SW 1271 (cell line): ENCODE results near the gene CPAMD8.
"Not testable (repeated sequence)": the region's sequence is repeated elsewhere in the genome, so short reads cannot be mapped to it uniquely, and the experiment has no call there.

Experiments
- DNase-seq, 2 experiments: peaks; one replicate each; lab custom pipeline; 2025; lab: John Stamatoyannopoulos, UW

The CPAMD8 gene

DNA sequence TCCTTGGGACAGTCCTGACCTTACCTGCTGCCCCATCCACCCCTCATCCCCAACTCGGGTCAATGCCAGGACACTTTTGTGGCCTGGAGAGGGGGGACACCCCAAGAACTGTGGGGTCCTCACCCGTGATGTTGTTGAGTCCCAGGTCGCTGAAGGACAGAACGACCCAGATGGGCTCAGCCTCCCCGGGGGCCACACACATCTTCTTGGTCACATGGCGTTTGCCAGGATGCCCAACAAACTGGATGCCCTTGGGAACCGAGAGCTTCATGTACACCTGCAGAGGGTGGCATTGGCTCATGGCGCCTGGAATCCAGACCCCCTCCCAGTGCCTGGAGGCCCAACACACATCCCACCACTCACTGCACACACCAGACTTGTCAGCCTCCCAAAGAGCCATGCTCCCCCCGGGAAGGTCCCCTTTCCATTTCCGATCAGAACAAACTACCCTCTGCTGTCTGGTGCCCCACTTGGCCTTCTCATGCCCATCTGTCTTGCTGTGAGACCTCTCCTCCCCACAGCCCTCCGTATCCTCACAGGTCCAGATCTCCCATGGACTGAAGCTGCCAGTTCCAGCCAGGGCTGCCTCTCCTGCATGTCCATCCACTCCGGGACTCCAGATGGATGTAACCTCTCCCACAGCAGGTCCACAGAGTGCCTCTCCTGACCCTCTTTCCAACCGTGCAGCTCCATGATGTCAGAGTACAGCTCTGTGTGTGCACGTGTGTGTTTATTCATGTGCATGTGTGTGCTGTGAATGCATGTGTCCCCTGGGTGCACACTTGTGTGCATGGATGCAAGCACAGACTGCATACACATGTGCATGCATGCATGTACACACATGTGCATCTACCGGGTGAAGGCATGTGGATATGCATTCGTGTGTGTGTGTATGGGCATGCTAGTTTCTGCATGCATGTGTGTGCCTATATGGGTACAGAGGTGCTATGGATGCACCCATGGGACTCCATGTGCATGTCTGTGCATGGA, 79.4 kb downstream of the CPAMD8 start:
- no peak for DNase-seq

DNA sequence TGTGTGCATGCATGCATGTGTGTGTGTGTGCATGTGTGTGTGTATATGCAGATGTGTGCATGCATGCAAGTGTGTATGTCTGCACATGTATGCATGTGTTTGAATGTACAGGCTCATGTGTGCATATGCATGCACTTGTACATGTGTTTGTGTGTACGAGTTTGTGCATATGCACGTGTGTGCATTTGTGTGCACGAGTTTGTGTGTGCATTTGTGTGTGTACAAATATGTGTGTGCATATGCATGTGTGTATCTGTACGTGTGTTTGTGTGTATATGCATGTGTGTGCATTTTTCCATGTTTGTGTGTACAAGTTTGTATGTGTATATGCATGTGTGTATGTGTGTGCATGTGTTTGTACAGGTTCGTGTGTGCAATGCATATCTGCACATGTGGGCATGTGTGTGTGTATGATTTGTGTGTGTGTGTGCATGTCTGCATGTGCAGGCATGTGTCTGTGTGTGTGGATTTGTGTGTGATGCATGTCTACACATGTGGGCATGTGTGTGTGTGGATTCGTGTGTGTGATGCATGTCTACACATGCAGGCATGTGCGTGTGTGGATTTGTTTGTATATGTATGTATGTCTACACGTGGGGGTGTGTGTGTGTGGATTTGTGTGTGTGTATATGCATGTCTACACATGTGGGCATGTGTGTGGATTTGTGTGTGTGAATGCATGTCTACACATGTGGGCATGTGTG, 80.7 kb downstream of the CPAMD8 start:
- no peak for DNase-seq

DNA sequence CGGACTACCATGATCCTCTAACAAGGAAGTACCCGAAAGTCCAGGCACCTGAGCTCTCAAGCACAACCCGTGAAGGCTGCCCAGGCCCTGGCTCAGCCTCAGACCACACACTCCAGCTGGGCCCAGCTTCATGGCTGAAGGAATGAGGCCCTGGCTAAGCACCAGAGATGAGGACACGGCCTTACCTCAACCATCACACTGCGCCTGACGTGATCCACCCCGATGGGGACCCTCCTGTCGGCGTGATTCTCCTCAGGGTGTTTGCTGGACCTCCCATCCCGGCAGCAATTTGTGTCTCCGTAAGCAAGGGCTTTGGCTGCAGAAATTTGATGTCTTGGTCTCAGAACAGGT, 81.3 kb downstream of the CPAMD8 start:
- no peak for DNase-seq

DNA sequence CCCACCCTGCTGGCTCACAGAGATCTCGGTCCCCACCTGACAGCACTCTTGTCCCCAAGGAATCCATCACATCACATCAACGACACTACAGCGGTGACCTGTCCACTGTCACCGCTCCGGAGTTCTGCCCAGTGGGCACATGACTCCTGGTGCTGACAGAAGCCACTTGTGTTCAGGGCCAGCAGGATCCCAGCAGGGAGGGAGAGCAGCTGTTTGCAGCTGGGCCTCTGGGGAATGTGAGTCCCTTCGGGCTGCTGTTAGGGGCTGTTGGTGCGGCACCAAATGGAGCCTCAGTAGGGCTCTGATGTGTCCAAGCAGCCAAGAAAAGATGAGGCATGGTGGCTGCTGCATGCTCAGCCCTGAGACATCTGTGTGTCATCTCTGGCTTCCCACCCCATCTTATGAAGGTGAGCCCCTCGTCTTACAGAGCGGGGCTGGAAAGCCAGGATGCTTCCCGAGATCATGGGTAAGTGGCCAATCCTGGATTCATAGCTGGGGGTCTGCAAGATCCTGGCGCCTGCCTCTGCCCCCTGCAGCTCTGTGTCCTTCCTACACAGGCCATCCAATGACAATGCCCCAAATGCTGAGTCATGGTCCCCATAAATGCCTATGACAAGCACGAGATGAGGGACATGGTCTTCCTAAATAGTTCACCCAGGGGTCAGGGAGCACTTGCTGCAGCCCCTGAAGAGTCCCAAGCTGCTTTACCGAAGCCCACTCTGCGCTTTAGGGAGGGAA, 81.8 kb downstream of the CPAMD8 start:
- no peak for DNase-seq

DNA sequence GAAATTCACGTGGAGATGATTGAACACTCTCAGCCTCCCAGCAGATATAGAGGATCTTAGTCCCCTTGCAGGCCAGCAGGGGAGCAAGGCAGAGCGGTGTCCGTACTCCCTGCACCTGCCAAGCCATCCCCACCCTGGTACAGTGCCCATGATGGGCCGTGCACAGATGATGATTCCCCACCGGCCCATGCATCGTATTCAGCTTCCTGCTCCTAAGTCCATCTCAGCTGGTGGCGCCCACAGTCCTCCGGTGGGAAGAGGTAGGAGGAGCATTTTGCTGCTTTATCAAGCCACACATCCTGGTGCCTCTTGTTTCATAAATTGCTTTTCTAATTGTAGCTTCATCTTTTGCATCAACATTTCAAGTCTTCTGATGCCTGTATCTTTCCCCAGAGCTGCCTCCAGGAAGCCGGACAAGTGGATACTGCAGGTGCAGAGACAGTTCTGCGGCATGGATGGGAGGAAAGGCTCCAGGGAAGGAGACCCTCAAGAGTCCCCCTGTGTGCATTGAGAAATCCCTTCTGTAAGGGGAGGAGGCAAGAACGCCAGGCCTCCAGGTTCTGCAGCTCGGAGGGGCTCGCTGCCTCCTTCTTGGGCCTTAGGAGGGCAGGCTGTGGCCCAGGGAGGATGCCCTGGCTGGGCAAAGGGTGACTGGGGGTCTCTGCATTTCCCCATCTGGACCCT, 82.5 kb downstream of the CPAMD8 start:
- no peak for DNase-seq

DNA sequence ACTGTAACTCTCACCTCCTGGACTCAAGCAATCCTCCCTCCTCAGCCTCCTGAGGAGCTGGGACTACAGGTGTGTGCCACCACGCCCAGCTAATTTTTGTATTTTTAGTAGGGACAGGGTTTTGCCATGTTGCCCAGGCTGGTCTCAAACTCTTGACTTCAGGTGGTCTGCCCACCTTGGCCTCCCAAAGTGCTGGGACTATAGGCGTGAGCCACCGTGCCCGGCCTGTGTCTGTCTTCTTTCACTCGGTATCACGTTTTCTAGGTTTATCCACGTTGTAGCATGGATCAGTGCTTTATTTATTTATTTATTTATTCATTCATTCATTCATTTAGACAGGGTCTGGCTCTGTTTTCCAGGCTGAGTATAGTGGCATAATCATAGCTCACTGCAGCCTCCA, 83.5 kb downstream of the CPAMD8 start:
- not testable (repeated sequence) for DNase-seq

DNA sequence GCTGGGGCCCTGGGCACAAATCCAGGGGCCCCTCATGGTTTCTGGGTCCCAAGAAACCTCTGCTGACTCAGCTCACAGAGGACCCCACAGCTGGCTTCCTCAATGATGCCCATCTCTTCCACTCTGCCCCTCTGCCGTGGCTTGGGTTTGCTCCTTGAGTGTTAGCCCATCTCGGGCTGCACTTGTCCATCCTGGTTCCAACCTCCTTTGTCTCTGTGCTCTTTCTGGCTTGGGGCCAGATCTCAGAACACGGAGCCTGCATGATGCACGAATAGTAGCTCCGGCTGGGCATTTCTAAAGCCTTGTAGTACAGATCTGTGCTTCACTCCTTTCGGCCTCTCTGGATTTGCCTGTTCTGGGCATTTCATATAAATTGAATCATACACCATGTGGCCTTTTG, 84.0 kb downstream of the CPAMD8 start:
- DNase-seq, result no peak

DNA sequence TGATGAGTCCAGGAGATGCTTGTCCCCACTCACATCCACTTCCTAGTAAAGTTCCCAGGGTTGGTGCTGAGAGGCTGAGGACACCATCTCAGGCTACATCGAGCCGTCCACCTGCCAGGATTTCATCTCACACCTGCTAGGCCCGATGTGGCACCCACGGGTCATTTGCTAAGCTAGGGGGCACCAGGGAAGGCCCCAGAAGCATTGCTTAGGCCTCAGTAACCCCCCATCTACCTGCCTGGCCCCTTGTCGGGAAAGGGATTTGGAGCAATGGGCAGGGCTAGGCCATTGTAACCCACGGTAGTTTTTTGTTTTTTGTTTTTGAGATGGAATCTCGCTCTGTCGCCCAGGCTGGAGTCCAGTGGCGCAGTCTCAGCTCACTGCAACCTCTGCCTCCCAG, 86.0 kb downstream of the CPAMD8 start:
- DNase-seq, result no peak

DNA sequence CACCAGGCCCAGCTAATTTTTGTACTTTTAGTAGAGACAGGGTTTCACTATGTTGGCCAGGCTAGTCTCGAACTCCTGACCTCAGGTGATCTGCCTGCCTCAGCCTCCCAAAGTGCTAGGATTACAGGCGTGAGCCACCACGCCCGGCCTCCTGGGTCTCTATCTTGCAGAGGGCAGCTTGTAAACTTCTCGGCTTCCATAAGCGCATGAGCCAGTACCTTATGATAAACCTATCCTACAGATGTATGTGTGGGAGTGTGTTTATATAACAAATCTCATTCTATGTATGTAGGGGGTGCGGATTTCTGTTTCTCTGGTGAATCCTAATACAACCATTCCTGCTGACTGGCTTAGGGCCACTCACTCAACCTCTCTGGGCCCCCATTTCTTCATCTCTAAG, 86.5 kb downstream of the CPAMD8 start:
- not testable (repeated sequence) for DNase-seq

DNA sequence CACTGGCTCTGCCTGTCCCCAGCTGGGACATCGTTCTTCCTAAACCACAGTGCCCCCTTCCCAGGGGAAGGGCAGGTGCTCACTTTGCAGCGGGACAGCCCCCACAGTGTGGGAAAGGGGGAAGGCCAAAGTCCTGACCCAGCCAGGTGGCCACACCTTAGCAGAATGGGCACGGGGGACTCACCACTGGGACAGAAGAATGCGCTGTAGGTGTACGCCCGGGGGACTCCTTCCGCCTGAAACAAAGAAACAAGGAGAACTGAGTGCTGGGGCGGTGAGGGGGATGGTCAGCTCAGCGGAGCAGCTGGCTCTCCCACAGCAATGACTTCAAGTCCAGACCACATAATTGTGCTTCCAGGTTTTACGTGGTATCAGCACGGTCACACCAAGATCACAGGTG, 88.4 kb downstream of the CPAMD8 start:
- DNase-seq, result no peak

DNA sequence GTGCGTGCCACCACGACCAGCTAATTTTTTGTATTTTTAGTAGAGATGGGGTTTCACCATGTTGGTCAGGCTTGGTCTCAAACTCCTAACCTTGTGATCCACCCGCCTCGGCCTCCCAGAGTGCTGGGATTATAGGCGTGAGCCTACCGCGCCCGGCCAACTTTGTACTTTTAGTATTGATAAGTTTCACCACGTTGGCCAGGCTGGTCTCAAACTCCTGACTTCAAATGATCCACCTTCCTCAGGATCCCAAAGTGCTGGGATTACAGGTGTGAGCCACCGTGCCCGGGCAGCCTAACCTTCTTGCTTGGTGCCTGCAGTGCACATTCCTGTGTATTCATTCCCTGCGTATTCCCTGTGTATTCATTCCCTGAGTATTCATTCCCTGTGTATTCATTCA, 88.8 kb downstream of the CPAMD8 start:
- not testable (repeated sequence) for DNase-seq

DNA sequence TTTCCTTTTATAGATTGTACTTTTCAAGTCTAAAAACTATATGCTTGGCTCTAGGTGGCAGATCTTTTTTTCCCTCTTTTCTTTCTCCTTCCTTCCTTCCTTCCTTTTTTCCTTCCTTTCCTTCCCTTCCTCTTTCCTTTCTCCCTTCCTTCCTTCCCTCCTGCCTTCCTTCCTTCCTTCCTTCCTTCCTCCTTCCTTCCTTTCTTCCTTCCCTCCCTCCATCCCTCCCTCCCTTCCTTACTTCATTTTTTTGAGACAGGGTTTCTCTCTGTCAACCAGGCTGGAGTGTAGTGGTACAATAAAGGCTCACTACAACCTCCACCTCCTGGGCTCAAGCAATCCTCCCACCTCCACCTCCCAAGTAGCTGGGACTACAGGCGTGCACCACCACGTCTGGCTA, 89.7 kb downstream of the CPAMD8 start:
- no peak for DNase-seq

DNA sequence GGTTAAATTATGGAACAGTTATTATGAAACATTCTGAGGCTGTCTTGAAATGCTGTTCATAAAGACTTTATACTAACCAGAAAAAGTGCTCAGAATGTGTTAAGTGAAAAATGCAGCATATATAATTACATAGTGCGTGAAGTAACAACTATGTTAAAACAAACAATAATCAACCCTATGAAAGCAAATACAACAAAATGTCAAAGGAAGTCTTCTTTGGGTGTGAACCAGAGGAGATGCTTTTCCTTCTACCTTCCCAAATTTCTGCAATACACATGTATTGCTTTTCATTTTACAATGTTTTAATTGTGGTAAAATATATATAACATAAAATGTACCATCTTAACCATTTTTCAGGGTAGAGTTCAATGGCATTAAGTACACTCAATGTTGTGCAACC, 92.1 kb downstream of the CPAMD8 start:
- DNase-seq, result no peak

DNA sequence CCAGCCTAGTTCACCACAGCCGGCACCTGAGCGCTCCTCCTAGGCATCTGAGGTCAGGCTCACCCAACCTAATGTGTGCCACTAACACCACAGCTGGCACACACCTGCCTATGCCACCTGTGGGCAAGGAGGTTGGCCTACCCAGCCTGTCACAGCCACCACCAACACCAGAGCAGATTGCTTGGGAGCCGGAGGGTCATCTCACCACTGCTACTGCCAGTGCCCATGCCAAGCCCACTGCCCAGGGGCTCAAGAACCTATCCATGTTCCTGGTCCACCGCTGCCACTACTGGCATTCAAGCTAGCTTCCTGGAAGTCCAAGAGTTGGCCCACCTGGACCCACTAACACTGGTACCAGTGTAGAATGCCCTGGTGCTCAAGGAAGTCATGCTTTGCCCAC, 95.3 kb downstream of the CPAMD8 start:
- no peak for DNase-seq

DNA sequence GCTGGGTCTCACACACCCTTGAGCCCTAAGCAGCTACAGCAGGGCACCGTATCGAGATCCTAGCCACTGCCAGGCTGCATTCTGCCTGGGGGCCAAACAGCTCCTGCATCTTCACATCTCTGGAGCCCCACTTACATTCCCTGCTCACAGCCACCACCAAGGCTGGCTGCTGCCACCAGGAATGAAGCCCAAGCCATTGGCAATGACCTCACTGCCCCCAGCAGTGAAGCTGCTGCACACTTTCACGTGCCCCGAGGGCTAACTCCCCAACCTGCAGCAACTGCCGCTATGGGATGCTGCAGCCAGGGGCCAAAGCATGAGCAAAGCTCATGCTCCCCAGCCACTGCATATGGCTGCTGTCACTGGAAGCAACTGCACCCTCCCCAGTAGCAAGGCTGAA, 95.9 kb downstream of the CPAMD8 start:
- DNase-seq, result no peak

DNA sequence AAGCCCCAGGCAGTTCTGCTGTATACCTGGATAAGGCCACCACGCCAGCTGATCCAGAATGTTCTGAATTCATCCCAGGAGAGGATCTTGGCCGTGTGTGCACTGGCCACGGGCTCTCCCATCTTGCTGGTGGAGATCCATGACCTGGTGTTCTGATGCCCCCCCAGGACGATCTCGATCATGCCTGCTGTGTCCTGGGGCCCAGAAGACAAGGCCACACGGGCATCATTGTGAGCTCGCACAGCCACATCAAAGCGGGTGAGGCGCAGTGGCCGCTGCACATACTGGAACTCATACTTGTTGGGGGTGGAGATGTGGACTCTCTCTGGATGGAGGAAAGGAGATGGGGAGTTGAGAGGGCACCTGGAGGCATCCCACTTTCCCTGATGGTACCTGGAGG, 97.7 kb downstream of the CPAMD8 start:
- no peak for DNase-seq

DNA sequence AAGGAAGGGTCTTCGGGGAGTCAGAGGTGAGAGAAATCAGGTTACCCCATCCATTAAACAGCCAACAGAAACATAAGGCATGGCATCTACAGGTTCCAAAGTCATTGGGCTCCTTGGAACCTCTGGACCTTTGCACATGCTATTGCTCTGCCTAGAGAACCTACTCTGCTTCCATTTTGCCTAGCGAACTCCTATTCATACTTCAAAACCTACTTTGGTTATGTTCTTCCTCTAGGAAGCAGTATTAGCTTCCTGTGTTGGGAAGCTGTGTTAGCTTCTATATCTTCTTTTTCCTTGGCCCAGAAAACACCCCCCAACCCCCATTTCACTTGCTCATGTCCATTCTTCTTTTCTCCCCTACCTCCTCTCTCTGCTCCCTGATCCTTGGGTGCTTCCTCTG, 98.3 kb downstream of the CPAMD8 start:
- no peak for DNase-seq

DNA sequence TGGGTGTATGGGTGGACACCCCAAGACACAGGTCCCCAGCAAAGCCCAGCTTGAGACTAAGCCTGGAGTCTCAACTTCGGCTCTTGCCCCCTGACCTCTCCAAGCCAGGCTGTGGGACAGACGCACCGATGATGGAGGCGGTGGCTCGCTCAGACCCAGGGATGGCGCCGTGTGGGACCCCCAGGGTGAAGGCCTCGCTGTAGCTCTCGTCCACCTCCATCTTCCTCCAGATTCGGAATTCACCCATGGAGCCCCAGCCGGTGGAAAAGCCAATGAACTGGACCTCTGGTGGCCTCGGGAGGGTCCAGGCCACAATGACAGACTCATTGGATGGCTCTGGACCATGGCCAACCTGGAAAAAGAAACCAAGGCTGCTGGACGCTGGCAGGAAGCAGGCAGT, 98.7 kb downstream of the CPAMD8 start:
- no peak for DNase-seq

DNA sequence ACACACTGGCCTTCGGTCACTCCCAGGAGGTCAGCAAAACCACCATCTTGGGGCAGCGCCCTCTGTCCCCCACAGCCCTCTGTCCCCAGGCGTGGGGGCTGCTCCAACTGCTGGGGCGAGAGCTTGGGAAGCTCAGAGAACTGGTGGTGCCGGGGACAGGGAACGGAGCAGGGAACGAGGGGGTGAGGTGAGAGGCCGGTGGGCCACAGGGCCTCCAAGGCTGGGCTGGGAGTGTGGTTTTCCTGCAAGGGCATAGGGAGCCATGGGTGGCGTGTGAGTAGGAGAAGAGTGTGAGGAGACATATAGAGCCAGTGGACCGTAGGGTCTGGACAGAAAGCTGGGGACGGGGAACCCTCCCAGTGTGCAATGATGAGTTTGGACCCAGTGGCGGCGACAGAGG, 103.7 kb downstream of the CPAMD8 start:
- DNase-seq, result no peak

DNA sequence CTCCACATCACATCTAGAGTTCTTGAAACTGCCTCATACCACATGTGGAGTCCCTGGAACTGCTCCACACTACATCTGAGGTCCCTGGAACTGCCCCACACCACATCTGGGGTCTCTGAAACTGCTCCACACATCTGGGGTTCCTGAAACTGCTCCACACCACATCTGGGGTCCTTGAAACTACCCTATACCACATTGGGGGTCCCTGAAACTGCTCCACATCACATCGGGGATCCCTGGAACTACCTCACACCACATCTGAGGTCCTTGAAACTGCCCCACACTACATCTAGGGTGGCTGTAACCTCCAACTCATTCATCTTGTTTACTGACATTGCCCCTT, 104.0 kb downstream of the CPAMD8 start:
- DNase-seq, result no peak

DNA sequence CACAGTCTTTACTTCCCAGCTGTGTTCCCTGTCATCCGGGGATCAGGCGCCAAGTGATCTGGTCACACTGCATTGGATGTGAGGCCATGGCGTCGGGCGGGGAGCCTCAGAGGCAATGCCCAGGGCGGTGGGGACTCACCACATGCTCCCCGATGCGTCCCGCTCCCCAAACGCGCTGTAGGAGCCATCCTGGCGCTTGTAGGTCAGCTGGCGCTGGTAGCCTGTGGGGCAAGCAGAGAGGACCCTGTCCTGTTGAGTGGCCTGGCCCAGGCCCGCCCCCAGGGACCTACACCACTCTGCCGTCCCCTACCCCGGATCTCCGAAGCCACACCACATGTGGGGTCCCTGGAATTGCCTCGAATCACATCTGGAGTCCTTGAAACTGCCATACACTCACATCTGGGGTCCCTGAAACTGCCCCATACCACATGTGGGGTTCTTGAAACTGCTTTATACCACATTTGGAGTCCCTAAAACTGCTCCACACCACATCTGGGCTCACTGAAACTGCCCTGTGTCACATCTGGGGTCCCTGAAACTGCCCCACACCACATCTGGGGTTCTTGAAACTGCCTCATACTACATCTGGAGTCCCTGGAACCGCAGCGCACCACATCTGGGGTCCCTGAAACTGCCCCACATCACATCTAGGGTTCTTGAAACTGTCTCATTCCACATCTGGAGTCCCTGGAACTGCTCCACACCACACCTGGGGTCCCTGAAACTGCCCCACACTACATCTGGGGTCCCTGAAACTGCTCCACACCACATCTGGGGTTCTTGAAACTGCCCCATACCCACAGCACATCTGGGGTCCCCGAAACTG, 104.6 kb downstream of the CPAMD8 start:
- DNase-seq, result no peak
